ENCODE data around the gene LPCAT2. TPM values are rescaled to one million over a fixed set of nuclear protein-coding genes. Genes with fewer than 3 reads are reported as not detected.
A peak's percentile ranks its signal among the peaks of the same experiment; 100 is the strongest.

LPCAT2 gene
- total and polyA plus RNA-seq, 2 of the 13 experiments (the other 11 are each of a cell fraction or from before 2014, with no cell fraction given) = 9.9 to 17.6 TPM

DNA sequence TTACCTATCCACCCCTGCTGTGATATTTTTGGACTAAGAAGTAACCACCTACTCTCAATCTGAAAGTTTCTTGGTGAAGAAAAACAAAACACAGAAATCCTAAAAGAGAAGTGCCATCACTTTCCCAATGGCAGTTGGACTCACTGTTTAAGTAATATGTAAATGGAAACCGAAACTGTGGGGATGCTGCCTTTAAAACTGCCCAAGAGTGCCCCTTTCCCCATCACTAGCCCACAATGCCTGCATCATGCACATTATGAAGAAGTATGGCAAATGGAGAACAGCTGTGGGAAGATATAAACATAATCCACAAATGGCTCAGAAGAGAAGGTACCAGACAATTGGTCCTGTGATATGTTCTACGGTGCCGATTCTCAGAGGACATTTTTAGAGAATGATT is 113.4 kb downstream of the LPCAT2 start (continued):
- TF ChIP-seq, protein P1, sequence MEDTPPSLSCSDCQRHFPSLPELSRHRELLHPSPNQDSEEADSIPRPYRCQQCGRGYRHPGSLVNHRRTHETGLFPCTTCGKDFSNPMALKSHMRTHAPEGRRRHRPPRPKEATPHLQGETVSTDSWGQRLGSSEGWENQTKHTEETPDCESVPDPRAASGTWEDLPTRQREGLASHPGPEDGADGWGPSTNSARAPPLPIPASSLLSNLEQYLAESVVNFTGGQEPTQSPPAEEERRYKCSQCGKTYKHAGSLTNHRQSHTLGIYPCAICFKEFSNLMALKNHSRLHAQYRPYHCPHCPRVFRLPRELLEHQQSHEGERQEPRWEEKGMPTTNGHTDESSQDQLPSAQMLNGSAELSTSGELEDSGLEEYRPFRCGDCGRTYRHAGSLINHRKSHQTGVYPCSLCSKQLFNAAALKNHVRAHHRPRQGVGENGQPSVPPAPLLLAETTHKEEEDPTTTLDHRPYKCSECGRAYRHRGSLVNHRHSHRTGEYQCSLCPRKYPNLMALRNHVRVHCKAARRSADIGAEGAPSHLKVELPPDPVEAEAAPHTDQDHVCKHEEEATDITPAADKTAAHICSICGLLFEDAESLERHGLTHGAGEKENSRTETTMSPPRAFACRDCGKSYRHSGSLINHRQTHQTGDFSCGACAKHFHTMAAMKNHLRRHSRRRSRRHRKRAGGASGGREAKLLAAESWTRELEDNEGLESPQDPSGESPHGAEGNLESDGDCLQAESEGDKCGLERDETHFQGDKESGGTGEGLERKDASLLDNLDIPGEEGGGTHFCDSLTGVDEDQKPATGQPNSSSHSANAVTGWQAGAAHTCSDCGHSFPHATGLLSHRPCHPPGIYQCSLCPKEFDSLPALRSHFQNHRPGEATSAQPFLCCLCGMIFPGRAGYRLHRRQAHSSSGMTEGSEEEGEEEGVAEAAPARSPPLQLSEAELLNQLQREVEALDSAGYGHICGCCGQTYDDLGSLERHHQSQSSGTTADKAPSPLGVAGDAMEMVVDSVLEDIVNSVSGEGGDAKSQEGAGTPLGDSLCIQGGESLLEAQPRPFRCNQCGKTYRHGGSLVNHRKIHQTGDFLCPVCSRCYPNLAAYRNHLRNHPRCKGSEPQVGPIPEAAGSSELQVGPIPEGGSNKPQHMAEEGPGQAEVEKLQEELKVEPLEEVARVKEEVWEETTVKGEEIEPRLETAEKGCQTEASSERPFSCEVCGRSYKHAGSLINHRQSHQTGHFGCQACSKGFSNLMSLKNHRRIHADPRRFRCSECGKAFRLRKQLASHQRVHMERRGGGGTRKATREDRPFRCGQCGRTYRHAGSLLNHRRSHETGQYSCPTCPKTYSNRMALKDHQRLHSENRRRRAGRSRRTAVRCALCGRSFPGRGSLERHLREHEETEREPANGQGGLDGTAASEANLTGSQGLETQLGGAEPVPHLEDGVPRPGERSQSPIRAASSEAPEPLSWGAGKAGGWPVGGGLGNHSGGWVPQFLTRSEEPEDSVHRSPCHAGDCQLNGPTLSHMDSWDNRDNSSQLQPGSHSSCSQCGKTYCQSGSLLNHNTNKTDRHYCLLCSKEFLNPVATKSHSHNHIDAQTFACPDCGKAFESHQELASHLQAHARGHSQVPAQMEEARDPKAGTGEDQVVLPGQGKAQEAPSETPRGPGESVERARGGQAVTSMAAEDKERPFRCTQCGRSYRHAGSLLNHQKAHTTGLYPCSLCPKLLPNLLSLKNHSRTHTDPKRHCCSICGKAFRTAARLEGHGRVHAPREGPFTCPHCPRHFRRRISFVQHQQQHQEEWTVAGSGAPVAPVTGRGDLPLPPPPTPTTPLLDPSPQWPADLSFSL (CRISPR knock-in tag; IDR thresholded peaks at IDR 0.05) = no peak
- TF ChIP-seq, protein P2, sequence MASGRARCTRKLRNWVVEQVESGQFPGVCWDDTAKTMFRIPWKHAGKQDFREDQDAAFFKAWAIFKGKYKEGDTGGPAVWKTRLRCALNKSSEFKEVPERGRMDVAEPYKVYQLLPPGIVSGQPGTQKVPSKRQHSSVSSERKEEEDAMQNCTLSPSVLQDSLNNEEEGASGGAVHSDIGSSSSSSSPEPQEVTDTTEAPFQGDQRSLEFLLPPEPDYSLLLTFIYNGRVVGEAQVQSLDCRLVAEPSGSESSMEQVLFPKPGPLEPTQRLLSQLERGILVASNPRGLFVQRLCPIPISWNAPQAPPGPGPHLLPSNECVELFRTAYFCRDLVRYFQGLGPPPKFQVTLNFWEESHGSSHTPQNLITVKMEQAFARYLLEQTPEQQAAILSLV (CRISPR knock-in tag; IDR thresholded peaks at IDR 0.05; ENCODE audit: borderline replicate concordance) = no peak
- TF ChIP-seq SIN3B (IDR thresholded peaks at IDR 0.05; ENCODE audit: low read length) (no peak), NFKB2 (CRISPR knock-in tag; IDR thresholded peaks at IDR 0.05; ENCODE audit: borderline replicate concordance) (no peak), ZNF614 (CRISPR knock-in tag; IDR thresholded peaks at IDR 0.05; ENCODE audit: borderline replicate concordance) (no peak), ZNF644 (CRISPR knock-in tag; IDR thresholded peaks at IDR 0.05; ENCODE audit: low read depth) (0 out of 2 replicates have a peak, but pooled peaks have one; percentile 24), ZNF850 (CRISPR knock-in tag; conservative IDR thresholded peaks at IDR 0.05) (no peak), HIVEP1 (CRISPR knock-in tag; IDR thresholded peaks at IDR 0.05) (no peak), ZNF382 (CRISPR knock-in tag; IDR thresholded peaks at IDR 0.05; ENCODE audit: borderline replicate concordance) (no peak), AGO2 (optimal IDR thresholded peaks at IDR 0.05; ENCODE audit: low read depth, low read length) (no peak)
- TF ChIP-seq, protein P3, sequence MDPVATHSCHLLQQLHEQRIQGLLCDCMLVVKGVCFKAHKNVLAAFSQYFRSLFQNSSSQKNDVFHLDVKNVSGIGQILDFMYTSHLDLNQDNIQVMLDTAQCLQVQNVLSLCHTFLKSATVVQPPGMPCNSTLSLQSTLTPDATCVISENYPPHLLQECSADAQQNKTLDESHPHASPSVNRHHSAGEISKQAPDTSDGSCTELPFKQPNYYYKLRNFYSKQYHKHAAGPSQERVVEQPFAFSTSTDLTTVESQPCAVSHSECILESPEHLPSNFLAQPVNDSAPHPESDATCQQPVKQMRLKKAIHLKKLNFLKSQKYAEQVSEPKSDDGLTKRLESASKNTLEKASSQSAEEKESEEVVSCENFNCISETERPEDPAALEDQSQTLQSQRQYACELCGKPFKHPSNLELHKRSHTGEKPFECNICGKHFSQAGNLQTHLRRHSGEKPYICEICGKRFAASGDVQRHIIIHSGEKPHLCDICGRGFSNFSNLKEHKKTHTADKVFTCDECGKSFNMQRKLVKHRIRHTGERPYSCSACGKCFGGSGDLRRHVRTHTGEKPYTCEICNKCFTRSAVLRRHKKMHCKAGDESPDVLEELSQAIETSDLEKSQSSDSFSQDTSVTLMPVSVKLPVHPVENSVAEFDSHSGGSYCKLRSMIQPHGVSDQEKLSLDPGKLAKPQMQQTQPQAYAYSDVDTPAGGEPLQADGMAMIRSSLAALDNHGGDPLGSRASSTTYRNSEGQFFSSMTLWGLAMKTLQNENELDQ (CRISPR knock-in tag; IDR thresholded peaks at IDR 0.05; ENCODE audit: borderline replicate concordance) = no peak

Measured in HepG2 (cell line).